Measurements from ENCODE around the gene TMEM100.

TMEM100 gene

GRCh38 chr17:55722742-55723487, at the start of gene TMEM100:
TSS of gene TMEM100 (minus strand) at chr17:55722864. CDS start at chr17:55721070, 1,794 bp downstream.
- DNase-seq (ENCODE audit: low read depth) = peak; percentile 97

- DNase-seq (ENCODE audit: low read depth) = no peak
Observed at GRCh38 chr17:55772086-55772485, 49.4 kb upstream of the TMEM100 start.

GRCh38 chr17:55770196-55770870, 47.7 kb upstream of the TMEM100 start:
- peak; percentile 70 for DNase-seq (ENCODE audit: low read depth)

- DNase-seq (ENCODE audit: low read depth) = peak; percentile 90
Observed at GRCh38 chr17:55769625-55770000, 46.9 kb upstream of the TMEM100 start.

- DNase-seq (ENCODE audit: low read depth) = peak; percentile 71
Observed at GRCh38 chr17:55768936-55769624, 46.4 kb upstream of the TMEM100 start.

GRCh38 chr17:55765472-55765871, 42.8 kb upstream of the TMEM100 start:
- DNase-seq (ENCODE audit: low read depth) = no peak

- no peak for DNase-seq (ENCODE audit: low read depth)
Observed at GRCh38 chr17:55764610-55765009, 41.9 kb upstream of the TMEM100 start.

GRCh38 chr17:55763856-55764255, 41.2 kb upstream of the TMEM100 start:
- peak; percentile 29 for DNase-seq (ENCODE audit: low read depth)

- no peak for DNase-seq (ENCODE audit: low read depth)
Observed at GRCh38 chr17:55762086-55762858, 39.6 kb upstream of the TMEM100 start.

- DNase-seq (ENCODE audit: low read depth) = no peak
Observed at GRCh38 chr17:55760643-55761355, 38.1 kb upstream of the TMEM100 start.

- DNase-seq (ENCODE audit: low read depth) = no peak
Observed at GRCh38 chr17:55758171-55758570, 35.5 kb upstream of the TMEM100 start.

- no peak for DNase-seq (ENCODE audit: low read depth)
Observed at GRCh38 chr17:55757659-55758058, 35.0 kb upstream of the TMEM100 start.

GRCh38 chr17:55756689-55757088, 34.0 kb upstream of the TMEM100 start:
- DNase-seq (ENCODE audit: low read depth) = no peak

- no peak for DNase-seq (ENCODE audit: low read depth)
Observed at GRCh38 chr17:55751720-55752250, 29.1 kb upstream of the TMEM100 start.

- DNase-seq (ENCODE audit: low read depth) = peak; percentile 95
Observed at GRCh38 chr17:55750750-55751657, 28.3 kb upstream of the TMEM100 start, which contains the start of gene PCTP. TSS of gene PCTP (plus strand) at chr17:55751051. CDS start at chr17:55751104, 53 bp downstream.

GRCh38 chr17:55749985-55750384, 27.3 kb upstream of the TMEM100 start:
- no peak for DNase-seq (ENCODE audit: low read depth)

GRCh38 chr17:55748841-55749240, 26.2 kb upstream of the TMEM100 start:
- no peak for DNase-seq (ENCODE audit: low read depth)

- no peak for DNase-seq (ENCODE audit: low read depth)
Observed at GRCh38 chr17:55747209-55747608, 24.5 kb upstream of the TMEM100 start.

GRCh38 chr17:55746466-55746865, 23.8 kb upstream of the TMEM100 start:
- DNase-seq (ENCODE audit: low read depth) = no peak

GRCh38 chr17:55745258-55745657, 22.6 kb upstream of the TMEM100 start:
- DNase-seq (ENCODE audit: low read depth) = no peak

All from fibroblast of gingiva (primary cell).